SH-SY5Y (cell line): ENCODE measurements around the gene NCOA4.

ENCODE experiments used
- GATA2 ChIP-seq: IDR thresholded peaks from 2 replicates; pipeline ENCODE4 v1.6.1; 2011; ENCODE audit warnings: mild to moderate bottlenecking, low read depth, low read length
- GATA3 ChIP-seq: IDR thresholded peaks from 2 replicates; pipeline ENCODE4 v1.6.1; 2011; ENCODE audit warnings: low read depth, mild to moderate bottlenecking, low read length, moderate library complexity

- TF ChIP-seq GATA2, result no peak
- no peak for TF ChIP-seq GATA3
These were observed 17.7 kb upstream of the NCOA4 start for GRCh38 chr10:46048152-46048551.
